ENCODE results near the gene GMPPB. TPM values are rescaled to one million over a fixed set of nuclear protein-coding genes. Genes with fewer than 3 reads are reported as not detected.

Gene GMPPB
- total and polyA plus RNA-seq, 9 of the 15 experiments (the other 6 are each of a cell fraction or from before 2014, with no cell fraction given): 0.53 to 17.4 (median 8.1) TPM

GRCh38 chr3:49675912-49676311 lies 47.8 kb downstream of the GMPPB start:
- Histone ChIP-seq H3K36me3 (ENCODE audit: control insufficient read depth, insufficient read depth, low read length) (peaks cover 60% of the 10 kb centered on the region; the same call in 2 of the 3 replicates), H3K9me3 (replicated peaks; ENCODE audit: control insufficient read depth, insufficient read depth, low read depth, low read length) (no peaks in the 10 kb centered on the region), H3K4me3 (no peak overlapping the region), H3K4me2 (ENCODE audit: insufficient read depth, low read length) (no peak overlapping the region), H4K20me1 (replicated peaks; ENCODE audit: control insufficient read depth, insufficient read depth, low read length) (no peaks in the 10 kb centered on the region; the same call in 1 of the 2 replicates), H3K9ac (ENCODE audit: insufficient read depth in 1 of 2, low read depth in 2 of 2, low read length in 2 of 2) (peak overlapping the region in 1 of 2 experiments; percentile 98; a peak in 2 of 4 replicates), H3K9me1 (ENCODE audit: control insufficient read depth, insufficient read depth, low read length) (peaks cover 5% of the 10 kb centered on the region), H3K27me3 (ENCODE audit: control insufficient read depth in 2 of 2, insufficient read depth in 2 of 2, low read length in 2 of 2) (no peaks in the 10 kb centered on the region), H3K79me2 (ENCODE audit: control insufficient read depth, insufficient read depth, low read length) (peaks cover 29% of the 10 kb centered on the region), H2AFZ (ENCODE audit: low read depth, low read length) (no peak overlapping the region), H3K27ac (ENCODE audit: extremely low read depth, low read depth, low read length) (no peak overlapping the region), H3K4me1 (replicated peaks in 1 of 2; ENCODE audit: control insufficient read depth in 2 of 2, insufficient read depth in 2 of 2, low read length in 2 of 2) (peaks cover 17 to 38% of the 10 kb centered on the region in 2 experiments; a peak in 4 of 5 replicates)
- FAIRE-seq (no peak), DNase-seq (ENCODE audit: extremely low read depth in 1 of 4, low spot score in 3 of 4) (no peak), ATAC-seq (no peak)
- intact Hi-C loops (cut with micrococcal nuclease): no loop called here
- in situ Hi-C loops (cut with MboI): no loop called here
- ChIA-PET POLR2A (interaction anchor here (1.0 kb wide), 1 partner anchor 14 kb away, joined by 3 read pairs; the partner anchor contains the start of genes MST1 and RNF123), CTCF (ENCODE audit: low intra/inter-chr PET ratio) (no interaction called here)
- 88% methylated on average over 5 of the region's 11 CpGs for WGBS (ENCODE audit: insufficient coverage, low coverage, missing lambda C conversion rate)
- TSS peak; percentile 44 for BruUV-seq (replicated peaks)
- no peak for TF ChIP-seq BRD9 (IDR thresholded peaks at IDR 0.05; ENCODE audit: low read depth, partially characterized antibody)
- TF ChIP-seq ARNT (IDR thresholded peaks at IDR 0.05): no peak
- TF ChIP-seq PYGO2 (tag; IDR thresholded peaks at IDR 0.05): no peak
- no peak for TF ChIP-seq ZNF212 (CRISPR knock-in tag; IDR thresholded peaks at IDR 0.05)
- no peak for TF ChIP-seq SIX5 (IDR thresholded peaks at IDR 0.05; ENCODE audit: borderline replicate concordance in 1 of 2, insufficient read depth in 1 of 2, low read depth in 1 of 2, low read length in 2 of 2)
- no peak for TF ChIP-seq ZNF561 (CRISPR knock-in tag; conservative IDR thresholded peaks at IDR 0.05)
- TF ChIP-seq ZNF274 (IDR thresholded peaks at IDR 0.05; ENCODE audit: borderline replicate concordance, low read depth, low read length): no peak
- TF ChIP-seq ETV6 (IDR thresholded peaks at IDR 0.05; ENCODE audit: borderline replicate concordance in 1 of 2, low read depth in 2 of 2, low read length in 1 of 2): no peak
- TF ChIP-seq ETV6 (CRISPR knock-in tag; IDR thresholded peaks at IDR 0.05; ENCODE audit: borderline replicate concordance): no peak
- TF ChIP-seq ZBTB11 (CRISPR knock-in tag; IDR thresholded peaks at IDR 0.05): no peak
- no peak for TF ChIP-seq BCOR (IDR thresholded peaks at IDR 0.05)
- TF ChIP-seq RB1 (IDR thresholded peaks at IDR 0.05; ENCODE audit: low read depth): no peak
- no peak for TF ChIP-seq ZNF408 (CRISPR knock-in tag; IDR thresholded peaks at IDR 0.05; ENCODE audit: low read depth)
- no peak for TF ChIP-seq GTF3C2 (IDR thresholded peaks at IDR 0.05; ENCODE audit: borderline replicate concordance, extremely low read depth, insufficient read length)

Data from K562 (cell line).